Dedifferentiated amniotic fluid mesenchymal stem cell (primary cell): ENCODE measurements around the gene SYNM.

Experiments
- DNase-seq: peaks from one replicate; pipeline ENCODE4 v3.0.0-alpha.2; 2016; ENCODE audit errors: extremely low spot score

Gene SYNM

GRCh38 chr15:99084965-99085364 lies 19.9 kb upstream of the SYNM start:
- no peak for DNase-seq

- peak; percentile 54 for DNase-seq
These were observed 19.2 kb upstream of the SYNM start for GRCh38 chr15:99085413-99086326.

- no peak for DNase-seq
These were observed 18.6 kb upstream of the SYNM start for GRCh38 chr15:99086327-99086667.

DNA sequence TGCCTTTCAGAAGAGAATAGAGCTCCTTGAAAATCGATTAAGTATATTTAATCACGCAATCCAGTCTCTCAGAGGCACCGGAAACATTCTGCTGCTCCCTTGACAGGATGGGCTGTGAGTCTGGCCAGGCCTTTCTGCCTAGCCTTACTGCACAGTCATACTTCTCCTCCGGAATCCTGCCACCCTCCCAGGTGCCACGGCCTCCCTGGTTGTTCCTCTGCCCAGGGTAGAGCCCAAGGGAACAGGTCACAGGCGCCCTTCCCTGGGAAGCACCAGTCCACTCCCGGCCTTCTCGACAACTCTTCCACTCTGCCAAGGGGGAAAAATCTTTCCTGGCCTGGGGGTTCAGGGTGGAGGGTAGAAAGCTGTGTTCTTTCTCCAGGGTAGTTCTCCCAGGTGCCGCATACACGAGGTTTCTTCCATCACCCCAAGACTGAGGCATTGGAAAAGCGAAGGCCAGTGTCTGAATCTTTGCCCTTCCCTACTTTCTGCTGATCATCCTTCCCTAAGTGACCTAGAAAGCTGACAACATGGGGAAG lies 17.4 kb upstream of the SYNM start:
- DNase-seq = no peak

- no peak for DNase-seq
These were observed 14.7 kb upstream of the SYNM start for GRCh38 chr15:99090011-99090699.

DNA sequence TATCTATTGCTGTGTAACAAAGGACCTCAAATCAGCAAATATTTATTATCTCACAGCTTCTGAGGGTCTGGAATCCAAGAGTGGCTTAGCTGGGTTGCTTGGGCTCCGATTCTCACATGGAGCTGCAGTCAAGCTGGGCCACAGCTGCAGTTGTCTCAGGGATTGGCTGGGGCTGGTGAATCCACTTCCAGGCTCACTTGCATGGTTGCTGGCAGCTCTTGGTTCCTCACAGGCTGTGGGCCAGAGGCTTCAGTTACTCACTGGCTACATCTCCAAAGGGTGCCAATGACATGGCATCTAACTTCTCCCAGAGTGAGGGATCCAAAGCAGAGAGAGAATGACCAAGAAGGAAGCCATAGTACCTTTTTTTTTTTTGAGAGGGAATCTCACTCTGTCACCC lies 13.9 kb upstream of the SYNM start:
- no peak for DNase-seq

DNA sequence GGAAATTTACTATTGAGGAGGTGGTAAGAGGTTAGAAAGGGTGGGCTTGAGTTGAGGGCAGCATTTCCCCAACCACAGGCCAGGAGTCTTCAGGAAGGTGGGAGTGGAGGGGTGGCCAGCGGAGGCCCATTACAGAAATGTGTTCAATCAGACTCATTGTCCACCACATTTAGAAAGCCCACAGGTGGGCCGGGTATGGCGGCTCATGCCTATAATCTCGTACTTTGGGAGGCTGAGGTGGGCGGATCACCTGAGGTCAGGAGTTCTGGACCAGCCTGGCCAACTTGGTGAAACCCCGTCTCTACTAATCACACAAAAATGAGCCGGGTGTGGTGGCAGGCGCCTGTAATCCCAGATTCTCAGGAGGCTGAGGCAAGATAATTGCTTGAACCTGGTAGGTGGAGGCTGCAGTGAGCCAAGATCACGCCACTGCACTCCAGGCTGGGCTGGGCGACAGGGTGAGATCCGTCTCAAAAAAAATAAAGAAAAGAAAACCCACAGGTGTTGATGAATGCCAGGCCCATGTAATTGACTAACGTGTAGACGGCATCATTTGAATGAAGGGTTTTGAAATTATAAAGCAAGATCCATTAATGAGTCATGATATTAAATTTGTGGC lies 12.2 kb upstream of the SYNM start:
- no peak for DNase-seq

DNA sequence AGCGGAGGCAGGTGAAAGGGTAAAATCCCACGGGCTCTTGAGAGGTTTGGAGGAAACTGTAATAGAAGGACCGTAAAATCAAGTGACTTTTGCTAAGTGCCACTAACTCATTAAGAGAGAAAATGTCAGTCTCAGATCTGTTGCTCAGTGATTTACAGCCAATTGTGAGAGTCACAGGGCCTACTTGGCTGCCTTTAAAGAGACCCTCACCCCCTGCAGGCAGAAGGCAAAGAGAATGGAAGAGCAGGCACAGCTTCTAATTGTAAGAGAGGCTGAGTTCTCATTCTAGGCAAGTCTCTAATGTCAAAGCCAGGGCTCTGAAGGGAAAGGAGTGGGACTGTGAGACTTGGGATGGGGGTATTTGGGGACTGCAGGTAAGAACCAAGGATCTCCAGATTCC lies 9.3 kb upstream of the SYNM start:
- DNase-seq = no peak

DNA sequence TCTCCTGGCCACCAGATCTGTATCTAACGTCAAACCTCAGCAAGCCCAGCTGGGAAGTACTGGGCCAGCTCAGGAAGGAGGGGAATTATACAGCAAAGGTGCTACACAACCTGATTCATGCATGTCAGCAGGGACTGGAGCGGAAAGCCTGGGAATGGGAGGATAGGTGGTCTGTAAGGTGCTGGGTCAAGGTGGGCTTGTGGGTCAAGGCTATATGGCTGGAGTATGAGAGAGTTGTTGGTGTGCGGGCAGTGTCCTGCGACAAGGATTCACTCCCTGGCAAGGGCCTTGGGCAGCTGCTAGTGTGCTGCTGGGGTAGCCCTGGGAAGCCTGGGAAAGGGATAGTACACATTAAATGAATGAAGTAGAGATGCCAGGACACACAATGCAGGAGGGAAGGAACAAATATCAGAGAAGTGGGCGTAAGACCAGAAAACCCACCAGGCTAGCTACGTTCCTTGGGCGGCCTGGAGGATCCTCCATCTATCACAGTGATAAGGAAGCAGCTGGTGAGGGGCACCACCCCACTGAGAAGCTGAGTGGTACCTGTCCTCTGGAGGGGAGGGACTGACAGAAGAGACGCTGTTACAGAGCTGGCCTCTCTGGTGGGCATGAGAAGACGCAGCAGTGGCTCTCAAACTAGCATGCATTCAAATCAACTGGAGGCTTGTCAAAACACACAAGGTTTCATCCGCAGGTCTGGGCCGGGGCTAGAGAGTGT lies 8.5 kb upstream of the SYNM start:
- no peak for DNase-seq

DNA sequence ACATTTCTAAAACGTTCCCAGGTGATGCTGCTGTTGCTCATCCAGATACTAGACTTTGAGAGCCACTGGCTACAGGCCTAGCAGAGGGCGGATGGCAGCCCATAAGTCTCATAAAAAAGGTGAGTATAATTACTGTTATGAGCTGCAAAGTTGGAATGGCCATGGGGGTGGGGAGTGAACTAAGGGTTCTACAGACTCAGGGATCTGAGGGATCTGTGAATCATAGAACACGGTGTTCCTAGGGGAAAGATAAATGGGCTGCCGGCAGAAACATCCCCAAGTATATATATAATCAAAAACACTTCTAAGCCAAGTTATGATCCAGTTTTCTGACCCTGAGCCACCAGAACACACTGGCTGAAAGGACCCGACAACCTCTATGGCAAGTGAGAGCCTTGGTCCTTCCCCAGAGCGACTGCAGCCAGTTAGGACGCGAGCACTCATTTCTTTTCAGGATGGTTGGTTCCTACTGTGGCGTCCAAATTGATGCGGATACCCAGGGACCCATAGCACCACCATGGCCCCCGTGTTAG lies 7.9 kb upstream of the SYNM start:
- no peak for DNase-seq

GRCh38 chr15:99097441-99098410 lies 7.2 kb upstream of the SYNM start:
- DNase-seq = no peak

DNA sequence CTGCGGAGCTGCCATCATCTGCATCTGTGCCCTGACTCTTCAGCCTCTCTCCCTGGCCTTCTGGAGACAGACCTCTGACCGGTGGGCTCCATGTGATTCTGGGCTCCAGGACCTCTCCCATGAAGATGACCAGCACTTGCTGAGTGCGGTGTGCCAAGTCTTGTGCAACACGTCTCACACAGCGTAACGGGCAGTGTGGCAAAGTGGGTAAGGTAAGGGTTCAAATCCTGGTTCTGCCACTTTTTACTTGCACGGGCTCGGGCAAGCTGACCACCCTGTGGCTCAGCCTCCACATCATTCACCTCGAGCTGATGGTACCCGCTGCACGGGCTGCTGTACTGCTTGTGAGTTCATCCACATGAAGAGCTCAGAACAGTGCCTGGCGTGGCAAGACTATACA lies 6.5 kb upstream of the SYNM start:
- no peak for DNase-seq

- DNase-seq = no peak
These were observed 5.9 kb upstream of the SYNM start for GRCh38 chr15:99098991-99099390.

GRCh38 chr15:99099661-99100060 lies 5.2 kb upstream of the SYNM start:
- DNase-seq = no peak

DNA sequence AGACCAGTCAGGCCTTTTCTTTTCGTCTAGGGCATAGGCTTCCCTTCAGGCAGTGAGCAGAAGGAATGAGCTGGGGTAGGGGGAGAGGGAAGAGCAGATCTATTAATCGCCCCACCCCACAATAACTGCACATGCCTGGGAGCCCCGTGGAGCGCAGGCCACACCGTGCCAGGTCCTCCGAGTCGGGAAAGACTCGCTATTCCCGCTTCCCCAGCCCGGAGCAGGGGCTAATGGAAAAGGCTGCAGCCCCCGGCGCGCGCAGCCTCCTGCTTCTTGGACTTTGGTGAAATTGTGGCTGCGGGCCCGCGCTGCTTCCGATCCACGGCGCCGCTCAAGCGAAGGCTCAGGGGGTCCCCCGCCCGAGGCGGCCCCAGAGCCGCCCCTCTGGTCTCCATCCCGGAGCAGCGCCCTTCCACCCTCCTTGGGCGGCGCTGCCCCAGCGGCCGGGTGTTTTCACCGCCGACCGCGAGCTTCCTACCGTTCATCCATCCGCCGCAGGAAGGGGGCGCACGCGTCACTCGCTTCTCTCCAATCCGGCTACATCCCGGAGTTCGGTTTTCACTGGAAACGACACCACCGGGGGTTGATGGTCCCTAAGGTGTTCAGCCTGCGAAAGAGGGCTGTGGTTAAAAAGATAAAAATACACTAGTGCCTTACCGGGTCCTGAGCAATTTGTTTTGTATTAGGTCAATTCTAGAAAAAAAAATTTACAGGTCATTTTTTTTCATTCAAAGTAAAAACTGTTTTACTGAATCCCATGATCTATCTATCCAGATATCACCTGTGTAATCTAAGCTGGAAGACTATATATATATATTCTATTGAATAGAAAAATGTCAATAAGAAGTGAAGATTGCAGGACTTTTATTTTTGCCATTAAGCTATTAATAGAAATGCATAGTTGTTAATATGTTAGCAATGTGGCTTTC lies 4.4 kb upstream of the SYNM start:
- DNase-seq = peak; percentile 74

DNA sequence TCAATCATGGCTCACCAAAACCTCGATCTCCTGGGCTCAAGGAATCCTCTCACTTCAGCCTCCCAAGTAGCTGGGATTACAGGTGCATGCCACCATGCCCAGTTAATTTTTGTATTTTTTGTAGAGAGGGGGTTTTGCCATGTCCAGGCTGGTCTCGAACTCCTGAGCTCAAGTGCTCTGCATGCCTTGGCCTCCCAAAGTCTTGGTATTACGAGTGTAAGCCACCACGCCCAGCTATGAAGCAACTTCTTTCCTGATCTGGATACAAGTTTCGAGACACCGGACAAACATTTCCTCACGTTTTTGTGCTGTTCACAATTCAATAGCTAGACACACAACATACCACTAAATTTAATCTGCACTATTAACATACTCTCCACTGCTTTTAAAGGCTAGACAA lies 3.4 kb upstream of the SYNM start:
- DNase-seq = no peak

- no peak for DNase-seq
These were observed 2.3 kb upstream of the SYNM start for GRCh38 chr15:99102332-99103235.

GRCh38 chr15:99103279-99103678 lies 1.6 kb upstream of the SYNM start:
- no peak for DNase-seq
